GM21390 (cell line): ENCODE data around the gene CDH22.

Experiments
- ATAC-seq: cut with Tn5 transposase; IDR thresholded peaks from one replicate; pipeline ENCODE4 v1.9.1; 2021; ENCODE audit not compliant: unreplicated experiment

CDH22 gene

GRCh38 chr20:46217583-46217982 is 90.7 kb downstream of the CDH22 start:
- ATAC-seq, result no peak

GRCh38 chr20:46216770-46217464 is 91.4 kb downstream of the CDH22 start:
- no peak for ATAC-seq

GRCh38 chr20:46215913-46216707 is 92.2 kb downstream of the CDH22 start:
- no peak for ATAC-seq

GRCh38 chr20:46214824-46215488 is 93.3 kb downstream of the CDH22 start:
- no peak for ATAC-seq

- no peak for ATAC-seq
Measured at GRCh38 chr20:46213946-46214823, 94.1 kb downstream of the CDH22 start.

GRCh38 chr20:46212876-46213275 is 95.4 kb downstream of the CDH22 start:
- ATAC-seq, result no peak

- no peak for ATAC-seq
Measured at GRCh38 chr20:46212252-46212651, 96.0 kb downstream of the CDH22 start.

GRCh38 chr20:46211331-46211722 is 97.0 kb downstream of the CDH22 start:
- ATAC-seq, result no peak

- ATAC-seq, result no peak
Measured at GRCh38 chr20:46210672-46211330, 97.5 kb downstream of the CDH22 start.

- ATAC-seq, result no peak
Measured at GRCh38 chr20:46209930-46210671, 98.2 kb downstream of the CDH22 start.

GRCh38 chr20:46207793-46208192 is 100.5 kb downstream of the CDH22 start:
- ATAC-seq, result no peak

- ATAC-seq, result no peak
Measured at GRCh38 chr20:46206992-46207549, 101.2 kb downstream of the CDH22 start.

GRCh38 chr20:46206025-46206424 is 102.3 kb downstream of the CDH22 start:
- ATAC-seq, result no peak

GRCh38 chr20:46205349-46205748 is 102.9 kb downstream of the CDH22 start:
- ATAC-seq, result no peak

- no peak for ATAC-seq
Measured at GRCh38 chr20:46204594-46205186, 103.6 kb downstream of the CDH22 start.

GRCh38 chr20:46203510-46203837 is 104.8 kb downstream of the CDH22 start:
- no peak for ATAC-seq

- ATAC-seq, result no peak
Measured at GRCh38 chr20:46202766-46203509, 105.4 kb downstream of the CDH22 start.
